NCI-H1105 (cell line): Measurements from ENCODE around the gene CPEB3.

Experiments used
- DNase-seq: peaks from one replicate; lab custom pipeline; 2025; lab: John Stamatoyannopoulos, UW

The CPEB3 gene

DNA sequence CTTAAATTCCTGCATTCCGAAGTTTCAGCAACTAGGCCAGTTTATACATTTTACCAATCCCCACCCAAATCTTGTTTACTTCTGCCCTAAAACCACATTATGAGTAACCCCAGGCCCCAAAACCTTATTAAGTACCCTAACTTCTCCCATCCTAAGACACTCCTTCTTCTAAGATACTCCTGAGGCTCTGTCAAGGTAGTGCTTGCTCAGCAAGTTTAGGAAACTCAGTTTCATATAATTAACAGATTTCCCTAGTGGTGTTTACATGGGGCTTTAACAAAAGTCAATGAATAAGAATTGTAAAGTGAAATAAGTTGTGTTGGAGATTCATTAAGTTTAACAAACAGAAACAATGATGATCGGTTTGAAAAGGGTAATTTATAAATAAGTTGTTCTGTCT lies 77.8 kb downstream of the CPEB3 start:
- no peak for DNase-seq

DNA sequence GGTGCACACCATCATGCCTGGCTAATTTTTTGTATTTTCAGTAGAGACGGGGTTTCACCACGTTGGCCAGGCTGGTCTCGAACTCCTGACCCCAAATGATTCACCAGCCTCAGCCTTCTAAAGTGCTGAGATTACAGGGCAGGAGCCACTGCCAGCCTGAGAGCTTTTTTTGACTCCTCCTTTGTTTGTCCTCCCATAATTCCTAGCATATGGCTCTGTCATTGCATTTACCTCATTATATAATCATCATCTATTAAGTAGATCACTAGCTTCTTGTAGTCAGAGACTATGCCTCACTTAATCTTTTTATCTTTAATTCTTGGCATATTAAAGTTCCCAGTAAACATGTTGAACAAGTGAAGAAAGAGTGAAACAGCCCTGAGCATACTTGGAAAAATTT lies 82.1 kb downstream of the CPEB3 start:
- DNase-seq, result no peak

DNA sequence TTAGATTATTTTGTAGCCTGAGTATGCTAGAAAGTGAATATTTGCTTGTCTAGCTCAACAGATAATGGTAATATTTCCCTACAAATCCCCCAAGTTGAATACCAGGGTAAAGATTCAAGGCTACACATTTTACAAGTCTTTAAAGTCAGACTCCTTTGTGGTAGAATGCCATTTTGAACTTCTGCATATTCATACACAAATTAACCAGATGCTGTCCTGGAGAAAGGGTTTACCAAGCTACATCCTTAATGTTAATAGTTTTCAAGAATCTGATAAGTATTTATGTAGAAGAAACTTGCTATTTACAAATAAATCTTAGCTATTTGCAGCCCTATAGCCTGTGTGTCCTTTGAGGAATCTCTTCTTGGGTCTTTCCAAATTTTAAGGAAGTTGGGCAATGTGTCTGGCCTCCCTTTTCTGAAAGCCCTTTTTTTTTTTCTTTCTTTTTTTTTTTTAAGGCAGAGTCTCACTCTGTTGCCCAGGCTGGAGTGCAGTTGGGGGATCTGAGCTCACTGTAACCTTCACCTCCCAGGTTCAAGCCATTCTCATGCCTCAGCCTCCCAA lies 82.6 kb downstream of the CPEB3 start:
- DNase-seq, result no peak

DNA sequence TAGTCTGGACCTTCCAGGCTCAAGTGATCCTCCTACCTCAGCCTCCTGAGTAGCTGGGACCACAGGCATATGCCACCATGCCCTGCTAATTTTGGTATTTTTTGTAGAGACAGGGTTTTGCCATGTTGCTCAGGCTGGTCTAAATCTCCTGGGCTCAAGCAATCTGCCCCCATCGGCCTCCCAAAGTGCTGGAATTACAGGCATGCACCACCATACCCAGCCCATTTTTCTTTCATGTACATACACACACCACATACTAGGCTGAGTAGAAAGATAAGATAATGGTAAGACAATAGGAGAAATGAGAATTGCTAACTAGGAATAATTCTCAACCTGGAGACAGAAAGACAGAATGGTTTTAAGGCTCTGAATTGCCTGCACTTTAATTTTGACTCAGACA lies 83.8 kb downstream of the CPEB3 start:
- DNase-seq, result no peak

DNA sequence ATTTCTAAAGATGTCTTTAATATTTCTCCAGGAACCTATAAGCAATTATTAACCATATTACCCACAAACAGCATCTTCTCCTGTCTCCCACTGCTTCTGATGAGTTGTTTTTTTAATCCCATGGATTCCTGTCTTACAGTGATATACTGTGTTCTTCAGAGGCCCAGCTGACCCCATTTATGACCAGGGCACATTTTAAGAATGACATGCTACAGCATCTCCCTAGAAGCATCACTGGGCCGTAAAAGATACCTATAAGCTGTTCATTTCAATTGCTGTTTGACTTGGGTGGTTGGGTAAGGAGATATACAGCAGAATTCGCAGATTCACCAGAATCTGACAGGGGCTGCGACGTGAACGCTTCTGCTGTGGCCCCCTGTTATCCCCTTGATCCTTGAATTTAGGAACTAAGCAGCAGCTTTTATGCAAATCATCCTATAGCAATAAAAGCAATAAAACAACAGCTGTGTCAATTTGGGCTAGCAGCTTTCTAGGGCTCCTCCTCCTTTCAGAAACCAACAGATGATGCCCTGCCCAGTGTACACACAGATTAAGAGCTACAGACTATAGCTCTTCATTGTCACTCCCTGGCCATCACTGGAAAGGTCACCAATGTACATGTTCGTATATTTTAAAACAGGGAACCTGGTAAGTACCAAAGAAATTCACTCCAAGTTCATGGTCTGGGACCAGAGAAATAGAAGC lies 86.8 kb downstream of the CPEB3 start:
- no peak for DNase-seq

DNA sequence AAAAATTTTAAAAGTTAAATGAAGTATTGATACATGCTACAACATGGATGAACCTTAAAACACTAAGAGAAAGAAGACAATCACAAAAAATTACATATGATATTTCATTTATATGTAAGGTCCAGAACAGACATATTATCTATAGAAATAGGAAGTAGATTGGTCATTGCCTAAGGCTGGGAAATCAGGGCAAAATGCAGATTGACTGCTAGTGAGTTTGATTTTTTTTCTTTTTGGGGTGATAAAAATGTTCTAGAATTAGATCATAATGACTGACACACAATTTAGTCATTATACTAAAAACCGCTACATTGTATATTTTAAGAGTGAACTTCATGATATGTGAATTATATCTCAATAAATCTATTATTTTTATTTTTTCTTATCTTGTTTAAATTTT lies 88.3 kb downstream of the CPEB3 start:
- no peak for DNase-seq

DNA sequence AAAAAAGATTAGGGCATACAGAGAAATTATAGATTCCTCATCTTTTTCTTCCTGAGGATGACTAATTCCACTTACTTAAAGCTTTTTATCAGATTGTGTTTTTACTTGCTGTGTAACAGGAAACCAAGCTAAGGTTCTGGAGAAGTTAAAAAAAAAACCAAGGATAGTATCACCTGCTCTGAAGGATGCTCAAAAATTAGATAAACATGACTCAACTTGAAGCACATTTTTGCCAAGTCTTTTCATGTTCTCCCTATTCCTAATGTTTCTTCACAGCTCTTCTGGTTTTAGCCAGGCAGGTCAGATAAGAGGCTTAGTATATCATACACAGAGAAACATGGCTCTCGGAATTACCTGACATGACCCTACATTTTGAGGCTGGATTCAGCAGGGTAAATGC lies 90.3 kb downstream of the CPEB3 start:
- DNase-seq, result no peak

DNA sequence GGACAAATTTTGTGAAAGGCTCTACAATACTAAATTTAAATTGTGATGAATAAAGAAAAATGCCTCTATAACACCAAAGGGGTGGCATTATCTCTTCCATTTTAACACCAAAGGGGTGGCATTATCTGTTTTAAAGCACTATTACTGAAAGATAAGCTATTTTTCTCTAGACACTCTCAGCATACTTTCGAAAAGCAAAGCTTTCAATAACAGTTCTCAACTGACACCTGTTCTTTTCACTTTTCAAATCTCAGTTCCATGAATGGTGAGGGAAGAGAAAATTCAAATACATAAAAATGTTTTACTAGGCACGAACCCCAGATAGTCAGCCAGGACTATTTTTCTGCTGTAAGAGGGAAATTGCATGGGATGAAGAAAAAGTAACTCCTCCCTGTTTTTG lies 103.8 kb downstream of the CPEB3 start:
- DNase-seq, result no peak

DNA sequence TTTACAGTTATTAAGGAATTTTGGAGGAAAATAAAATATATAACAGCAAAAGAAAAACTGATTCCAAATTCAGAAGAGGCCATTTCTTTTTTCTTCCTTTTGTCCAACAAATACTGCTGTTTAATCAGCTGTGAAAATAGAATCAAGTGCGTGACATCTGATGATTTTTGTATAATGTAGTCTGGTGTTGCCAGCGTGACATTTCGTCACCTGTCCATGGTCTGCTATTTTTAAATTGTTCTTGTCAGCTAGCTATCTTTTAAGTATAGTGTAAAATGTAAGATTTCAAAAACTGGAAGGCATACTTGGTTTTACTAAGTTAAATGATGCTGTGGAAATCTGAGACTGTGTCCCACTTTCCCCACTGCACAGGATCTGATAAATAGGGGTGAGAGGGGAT lies 105.9 kb downstream of the CPEB3 start:
- DNase-seq, result no peak

DNA sequence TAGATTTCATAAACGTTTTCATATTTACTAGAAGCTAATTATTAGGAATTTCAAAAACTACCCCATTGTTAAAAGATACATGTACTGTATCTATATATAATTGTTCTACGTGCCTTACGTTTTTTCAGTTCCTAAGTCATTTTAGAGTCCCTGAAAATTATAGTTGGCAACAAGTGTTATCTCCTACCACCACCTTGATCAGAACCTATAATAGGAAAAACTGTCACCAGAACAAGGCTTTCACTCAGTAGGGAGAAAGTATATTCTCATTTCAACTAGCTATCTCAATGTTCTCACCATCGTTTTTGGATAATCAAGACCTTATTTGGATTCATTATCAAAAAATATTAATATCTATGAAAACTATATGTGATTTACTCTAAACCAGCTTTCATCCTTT lies 107.7 kb downstream of the CPEB3 start:
- DNase-seq, result no peak

DNA sequence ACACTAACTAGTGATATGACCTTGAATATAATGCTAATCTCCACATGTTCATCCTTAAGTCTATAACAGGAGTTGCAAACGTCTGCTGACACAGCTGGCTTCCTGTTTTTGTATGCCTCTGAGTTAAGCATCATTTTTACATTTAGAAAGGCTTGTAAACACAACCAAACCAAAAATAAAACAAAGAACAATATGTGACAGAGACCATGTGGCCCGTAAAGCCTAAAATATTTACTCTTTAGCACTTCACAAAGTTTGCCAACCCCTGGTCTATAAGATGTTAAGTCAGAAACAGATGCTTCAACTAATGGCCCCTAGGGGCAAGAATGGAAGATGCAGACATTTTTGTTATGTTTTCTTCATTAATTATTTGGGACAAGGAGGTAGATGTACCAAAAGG lies 109.3 kb downstream of the CPEB3 start:
- no peak for DNase-seq

DNA sequence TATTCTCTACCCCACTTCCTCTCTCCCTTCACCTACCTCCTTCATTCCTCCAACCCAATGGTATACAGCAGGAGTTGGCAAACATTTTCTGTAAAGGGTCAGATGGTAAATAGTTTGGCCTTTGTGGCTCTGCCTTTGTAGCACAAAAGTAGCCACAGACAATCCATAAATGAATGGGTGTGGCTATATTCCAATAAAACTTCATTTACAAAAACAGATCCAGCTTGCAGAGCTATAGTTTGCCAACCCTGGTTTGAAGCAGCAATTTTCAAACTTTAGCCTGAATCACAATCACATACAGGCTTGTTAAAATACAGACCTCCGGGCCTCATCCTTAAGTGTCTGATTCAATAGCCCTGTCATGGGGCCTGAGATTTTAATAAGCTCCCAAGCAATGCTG lies 110.5 kb downstream of the CPEB3 start:
- no peak for DNase-seq

DNA sequence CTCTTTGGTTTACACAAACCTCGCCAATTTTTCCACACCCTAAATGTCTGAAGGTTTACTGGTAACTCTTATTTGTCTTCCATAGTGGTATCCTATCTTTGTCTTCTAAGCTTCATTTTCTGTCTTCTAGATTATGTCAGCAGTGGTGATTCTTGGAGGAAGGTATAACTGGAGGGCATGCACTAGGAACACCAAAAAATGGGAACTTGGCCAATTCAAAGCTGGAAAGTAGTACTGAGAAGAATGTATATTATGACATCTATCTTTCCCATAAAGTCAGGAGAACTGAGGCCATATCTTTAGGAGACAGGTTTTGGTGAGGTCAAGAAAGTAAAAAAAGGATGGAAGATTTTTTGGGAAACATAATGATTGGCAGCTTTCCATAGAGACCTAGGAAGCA lies 113.3 kb downstream of the CPEB3 start:
- no peak for DNase-seq

DNA sequence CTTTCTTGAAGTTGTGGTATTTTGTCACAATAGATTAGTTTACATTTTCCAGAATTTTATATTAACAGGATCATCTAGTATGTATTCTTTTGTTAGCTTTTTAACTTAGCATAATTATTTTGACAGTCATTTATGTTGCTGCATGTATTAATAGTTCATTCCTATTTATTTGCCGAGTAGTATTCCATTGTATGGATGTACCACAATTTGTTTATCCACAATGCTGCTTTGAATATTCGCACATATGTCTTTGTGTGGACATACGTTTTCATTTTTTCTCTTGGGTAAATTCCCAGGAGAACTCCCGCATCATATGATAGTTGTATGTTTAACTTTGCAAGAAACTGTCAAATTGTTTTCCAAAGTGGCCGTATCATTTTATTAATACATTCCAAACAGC lies 115.7 kb downstream of the CPEB3 start:
- no peak for DNase-seq

DNA sequence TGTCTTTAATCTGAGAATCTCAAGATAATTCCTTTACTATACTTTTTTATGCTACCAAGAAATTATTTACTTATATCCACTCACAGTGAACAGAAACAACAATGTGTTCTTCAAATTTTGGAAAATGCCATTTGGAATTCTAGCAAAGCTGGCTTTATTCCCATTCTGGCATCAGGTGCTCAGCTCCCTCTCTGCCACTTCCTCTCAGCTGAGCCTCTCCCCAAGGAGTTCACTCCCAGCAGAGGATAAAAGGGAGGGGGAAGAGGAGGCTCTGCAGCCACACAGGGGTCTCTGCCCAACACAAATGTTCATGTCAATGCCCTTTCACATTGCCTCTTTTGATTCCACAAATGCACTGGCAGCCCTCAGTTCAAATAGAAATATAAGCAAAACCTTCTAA lies 116.9 kb downstream of the CPEB3 start:
- no peak for DNase-seq

DNA sequence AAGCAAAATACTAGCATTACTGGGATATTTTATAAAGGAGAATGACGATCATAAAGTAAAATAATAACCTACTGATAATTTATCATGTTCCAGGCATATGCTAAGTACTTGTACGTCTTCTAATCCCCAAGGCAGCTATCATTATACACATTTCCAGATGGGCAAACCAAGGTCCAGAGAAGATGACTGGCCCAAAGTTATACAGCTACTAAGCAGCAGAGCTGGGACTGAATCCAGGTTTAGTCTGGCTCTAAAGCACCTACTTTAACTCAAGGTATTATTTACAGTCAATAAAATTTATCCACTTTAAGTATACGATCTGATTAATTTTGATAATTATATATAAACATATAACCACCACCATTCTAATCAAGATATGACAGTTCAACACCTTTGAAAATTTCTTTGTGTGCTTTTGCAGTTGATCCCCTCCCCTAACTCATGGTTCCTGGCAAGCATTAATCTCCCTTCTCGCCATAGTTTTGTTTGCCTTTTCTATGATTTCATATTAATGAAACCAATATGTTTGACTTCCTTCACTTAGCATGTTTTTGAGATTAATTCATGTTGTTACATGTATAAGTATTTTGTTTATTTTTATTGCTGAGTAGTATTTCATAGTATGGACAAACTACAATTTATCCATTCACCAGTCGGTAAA lies 126.7 kb downstream of the CPEB3 start:
- no peak for DNase-seq

DNA sequence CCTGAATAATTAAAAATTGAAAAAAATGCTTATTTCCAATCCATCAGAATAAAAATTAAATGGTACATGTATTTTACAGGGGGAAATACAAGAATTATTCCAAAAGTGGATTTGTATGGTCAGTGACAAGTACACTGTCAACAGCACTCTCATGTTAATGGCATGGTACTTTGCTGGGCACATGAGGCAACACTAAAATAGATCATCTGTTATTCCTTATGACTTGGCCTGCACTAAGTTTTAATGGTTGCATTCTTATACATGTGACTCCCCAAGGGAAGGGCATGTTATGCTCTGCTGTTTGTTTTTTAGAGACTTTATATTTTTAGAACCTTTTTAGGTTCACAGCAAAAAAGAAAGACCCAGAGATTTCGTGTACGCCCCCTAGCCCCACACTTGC lies 128.3 kb downstream of the CPEB3 start:
- no peak for DNase-seq

DNA sequence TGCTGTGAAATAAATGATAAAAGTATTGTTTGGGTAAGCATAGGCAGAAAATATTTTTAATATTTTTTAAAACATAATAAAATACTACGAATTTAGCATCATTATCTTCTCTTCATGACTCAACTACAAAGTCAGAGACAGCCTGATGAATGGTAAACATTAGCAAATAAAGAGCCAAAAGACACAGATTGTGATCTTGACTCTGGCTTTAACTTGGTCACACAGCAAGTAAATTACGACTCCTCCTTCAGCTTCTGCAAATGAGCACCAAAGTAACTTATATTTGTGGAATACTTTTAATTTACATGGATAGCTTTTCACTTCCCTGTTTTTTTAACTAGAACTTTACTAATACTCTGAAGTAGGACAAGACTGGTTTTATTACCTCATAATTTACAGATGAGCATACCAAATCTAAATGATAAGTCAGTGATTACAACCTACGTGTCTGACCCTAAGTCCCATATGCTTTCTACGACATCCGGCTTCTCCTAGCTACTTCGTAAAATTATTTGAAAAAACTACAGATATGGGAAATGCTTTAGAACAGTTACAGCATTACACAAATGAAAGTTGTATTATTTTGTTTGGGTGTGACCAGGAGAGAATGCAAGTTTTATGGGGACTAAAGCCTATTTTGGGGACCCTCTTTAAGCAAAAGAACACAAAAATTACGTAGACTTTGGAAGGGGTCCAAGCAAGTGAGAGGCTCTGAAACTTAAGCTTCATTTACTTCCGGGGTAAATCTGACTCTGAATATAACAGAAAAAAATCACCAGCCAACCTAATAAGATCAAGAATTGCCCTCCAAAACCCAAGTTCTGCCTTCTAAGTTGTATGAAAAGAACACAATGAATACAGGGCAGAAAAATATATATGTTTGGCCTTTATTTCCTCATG lies 133.8 kb downstream of the CPEB3 start:
- DNase-seq, result no peak

DNA sequence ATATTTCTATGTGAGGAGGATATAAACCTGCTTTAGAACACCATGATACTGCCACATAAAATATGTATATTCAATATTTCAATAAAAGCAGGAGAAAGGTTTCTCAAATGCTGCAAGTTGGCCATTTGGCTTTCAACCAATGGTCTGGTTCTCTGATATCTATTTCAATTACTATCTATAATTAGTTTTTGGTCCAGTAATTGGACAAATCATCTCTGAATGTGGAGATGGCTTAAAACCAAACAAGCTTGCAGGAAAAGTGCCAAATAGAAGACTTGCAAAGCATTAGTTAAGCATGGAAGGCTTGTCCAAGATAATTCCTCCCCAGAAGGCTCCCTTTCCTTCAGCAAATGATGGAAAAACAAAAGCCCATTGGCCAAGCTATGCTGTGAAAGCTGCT lies 140.1 kb downstream of the CPEB3 start:
- no peak for DNase-seq

DNA sequence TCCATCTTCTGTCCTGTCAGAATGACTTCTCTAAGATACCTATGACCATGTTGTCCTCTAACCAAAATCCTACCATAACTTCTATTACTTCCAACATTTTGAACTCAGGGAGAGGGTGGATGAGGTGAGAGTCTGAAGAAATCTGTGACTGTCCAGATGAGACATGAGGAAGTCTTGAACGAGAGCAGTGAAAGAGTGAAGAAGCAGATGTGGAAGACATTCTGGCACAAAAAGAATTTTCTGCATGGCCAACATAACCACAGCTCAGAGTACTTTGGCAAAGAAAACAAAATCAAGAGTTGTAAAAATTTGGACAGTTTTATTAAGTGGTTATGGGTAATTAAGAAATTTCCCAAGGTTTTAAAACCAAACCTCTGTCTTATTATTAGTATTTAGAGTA lies 141.6 kb downstream of the CPEB3 start:
- DNase-seq, result no peak

DNA sequence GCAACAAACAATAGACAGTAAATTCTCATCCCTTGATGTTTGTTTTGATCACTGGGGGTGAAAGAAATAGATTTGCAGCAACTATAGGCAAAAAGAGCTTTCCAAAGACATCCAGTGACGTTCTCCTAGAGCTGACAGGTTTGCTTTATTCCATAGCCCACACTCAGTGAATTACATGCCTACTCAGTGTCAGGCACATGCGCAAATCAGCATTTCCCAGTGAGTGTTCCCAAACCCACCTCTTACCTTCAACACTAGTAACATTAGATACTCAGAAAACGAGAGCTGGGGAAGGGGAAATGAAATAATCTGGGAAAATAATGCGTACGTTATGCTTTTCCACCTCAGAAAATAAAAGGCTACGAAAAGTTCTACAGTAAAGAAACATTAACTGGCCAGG lies 144.1 kb downstream of the CPEB3 start:
- no peak for DNase-seq

DNA sequence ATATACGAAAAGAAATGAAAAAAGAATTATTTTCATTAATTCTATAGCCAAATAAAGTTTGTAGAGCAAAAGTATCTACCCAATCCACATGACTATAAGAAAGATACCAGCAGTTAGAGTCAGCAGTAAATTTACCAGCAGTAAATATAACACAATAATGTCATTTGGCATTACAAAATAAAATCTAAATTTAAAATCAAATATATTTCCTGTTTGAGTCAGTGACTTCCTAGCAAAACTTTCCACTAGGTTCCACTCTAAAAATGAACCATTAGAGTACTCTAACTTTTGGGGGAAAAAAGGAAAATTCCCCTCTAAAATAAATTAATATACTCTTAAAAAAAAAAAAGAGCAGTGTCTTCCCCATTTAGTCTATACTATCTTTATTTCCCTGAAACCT lies 144.8 kb downstream of the CPEB3 start:
- DNase-seq, result no peak

DNA sequence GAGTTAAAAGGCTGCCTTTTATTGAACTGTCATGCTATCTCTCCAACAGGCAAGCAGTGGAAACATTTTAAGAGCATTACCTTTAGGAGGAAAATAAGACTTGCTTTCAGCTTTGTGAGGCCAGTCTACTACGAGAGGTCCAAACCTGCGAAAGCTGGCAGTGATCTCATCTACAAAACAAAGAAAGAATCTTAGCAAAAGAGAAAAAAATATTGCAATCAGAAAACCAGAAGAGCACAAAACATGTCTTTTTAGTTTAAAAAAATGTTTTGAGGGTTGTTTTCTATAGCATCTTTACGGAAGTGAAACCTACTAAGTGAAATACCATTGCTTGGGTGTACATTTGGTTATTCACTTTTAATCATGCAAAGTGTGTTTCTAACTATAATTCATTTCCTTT lies 147.9 kb downstream of the CPEB3 start:
- no peak for DNase-seq
